NCI-H2196 (cell line): ENCODE data around the gene ZSCAN26.
A peak's percentile ranks its signal among the peaks of the same experiment; 100 is the strongest.
"Not testable (repeated sequence)": the region's sequence is repeated elsewhere in the genome, so short reads cannot be mapped to it uniquely, and the experiment has no call there.

Source experiments
- DNase-seq: peaks from one replicate; lab custom pipeline; 2025; ENCODE audit not compliant: unreplicated experiment; lab: John Stamatoyannopoulos, UW

The ZSCAN26 gene

DNA sequence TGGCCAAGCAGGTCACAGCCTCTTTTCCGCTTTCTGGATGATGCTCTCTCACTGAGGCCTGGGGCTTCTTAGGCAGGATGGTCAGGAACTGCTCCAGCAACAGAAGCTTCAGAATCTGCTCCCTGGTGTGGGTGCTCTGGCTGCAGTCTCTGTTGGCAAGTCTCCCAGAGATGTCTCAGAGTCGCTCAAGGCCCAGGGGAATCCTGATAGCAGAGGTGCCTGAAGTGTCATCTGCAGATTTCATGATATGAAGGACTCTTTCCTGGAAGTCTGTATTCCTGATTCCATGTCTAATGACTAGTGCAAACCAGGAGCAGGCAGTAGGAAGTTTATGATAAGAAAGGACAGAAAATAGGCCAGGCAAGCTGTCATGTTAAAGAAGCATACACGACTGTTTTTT is 48.7 kb downstream of the ZSCAN26 start:
- DNase-seq = no peak

DNA sequence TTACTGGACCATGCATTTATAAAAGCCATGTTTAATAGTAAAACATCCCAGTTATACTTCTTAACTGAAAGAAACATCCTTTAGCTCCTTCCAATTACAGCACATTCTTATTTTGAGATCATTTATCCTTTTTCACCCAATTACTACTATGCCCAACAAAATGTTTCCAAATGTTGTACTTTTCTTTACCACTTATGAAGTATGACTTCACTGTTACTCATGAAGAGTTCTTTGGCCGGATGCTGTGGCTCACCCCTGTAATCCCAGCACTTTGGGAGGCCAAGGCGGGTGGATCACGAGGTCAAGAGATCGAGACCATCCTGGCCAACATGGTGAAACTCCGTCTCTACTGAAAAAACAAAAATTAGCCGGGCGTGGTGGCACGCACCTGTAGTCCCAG is 50.9 kb downstream of the ZSCAN26 start:
- not testable (repeated sequence) for DNase-seq

- DNase-seq = peak; percentile 6
These were observed 55.7 kb downstream of the ZSCAN26 start for GRCh38 chr6:28322661-28323060.

DNA sequence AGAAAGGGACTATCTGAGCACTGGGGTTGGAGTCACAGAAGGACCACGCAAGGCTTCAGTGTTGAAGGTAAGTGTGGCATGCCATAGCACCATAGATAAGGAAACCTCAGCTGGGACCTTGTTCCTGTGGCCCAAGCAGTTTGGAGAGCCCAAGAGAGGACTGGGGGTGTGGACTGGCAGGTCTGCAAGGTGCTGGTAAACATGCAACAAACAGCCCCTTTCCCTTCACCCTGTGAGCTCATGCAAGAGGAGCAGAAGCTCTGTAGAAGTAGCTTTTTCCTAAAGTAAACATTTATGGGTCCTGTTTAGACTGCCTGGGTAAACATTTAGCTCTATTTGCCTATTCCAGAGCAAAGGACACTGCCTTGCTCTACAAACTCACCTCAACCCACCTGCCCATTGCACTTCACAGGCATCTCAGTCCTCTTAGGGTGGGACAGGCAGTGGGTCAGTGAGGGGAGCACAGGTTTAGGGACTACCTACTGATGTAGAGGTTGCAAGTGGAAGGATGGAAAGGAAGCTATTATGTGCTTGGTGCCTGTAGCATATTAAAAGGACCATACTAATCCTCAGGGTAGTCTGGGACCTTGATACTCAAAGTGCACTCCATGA is 57.0 kb downstream of the ZSCAN26 start:
- no peak for DNase-seq

DNA sequence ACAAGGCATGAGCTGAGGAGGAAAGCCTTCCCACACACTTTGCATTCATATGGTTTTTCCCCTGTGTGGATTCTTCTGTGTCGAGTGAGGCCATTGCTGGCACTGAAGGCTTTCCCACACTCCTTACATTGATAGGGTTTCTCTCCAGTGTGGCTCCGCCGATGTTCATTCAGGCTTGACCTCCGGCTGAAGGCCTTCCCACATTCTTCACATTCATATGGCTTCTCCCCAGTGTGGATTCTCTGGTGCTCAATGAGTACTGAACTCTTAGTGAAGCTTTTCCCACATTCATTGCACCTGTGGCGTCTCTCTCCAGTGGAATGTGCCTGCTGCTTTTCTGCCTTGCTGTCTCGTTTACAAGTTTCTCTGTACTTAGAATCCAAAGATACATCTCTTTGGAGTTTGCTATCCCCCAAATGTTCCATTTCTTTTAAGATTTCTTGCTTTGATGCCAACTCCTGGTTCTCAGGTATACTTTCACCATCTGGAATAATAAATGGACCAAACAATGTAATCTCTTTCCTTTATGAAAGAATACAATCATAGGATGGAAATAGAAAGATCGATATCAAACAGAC is 59.5 kb downstream of the ZSCAN26 start:
- DNase-seq = no peak
